HepG2 (cell line): ENCODE data around the gene BLOC1S4. TPM values are rescaled to one million over a fixed set of nuclear protein-coding genes. Genes with fewer than 3 reads are reported as not detected.

Experiments
- GTF2F1 ChIP-seq: fragments of 150-350 bp; IDR thresholded peaks from 2 replicates; pipeline ENCODE4 v1.6.1; 2014; ENCODE audit warnings: low read length
- GZF1 ChIP-seq: sonication (generic); formaldehyde crosslinking; IDR thresholded peaks from 2 replicates; pipeline ENCODE4 v1.5.1; 2020; ENCODE audit warnings: mild to moderate bottlenecking, missing genetic modification reagents
- HMG20B ChIP-seq: conservative IDR thresholded peaks from 2 replicates; pipeline ENCODE4 v1.6.1; 2016; ENCODE audit warnings: missing genetic modification reagents, missing compliant biosample characterization
- PHF8 ChIP-seq: sonication (generic); formaldehyde crosslinking; IDR thresholded peaks from 2 replicates; pipeline ENCODE4 v1.5.0; 2020; ENCODE audit warnings: missing genetic modification reagents
- SP2 ChIP-seq: sonication (generic); formaldehyde crosslinking; IDR thresholded peaks from 2 replicates; pipeline ENCODE4 v1.5.1; 2020; ENCODE audit warnings: mild to moderate bottlenecking, missing genetic modification reagents
- SYNCRIP ChIP-seq: fragments of 200-400 bp; formaldehyde crosslinking; IDR thresholded peaks from 2 replicates; pipeline ENCODE4 v1.6.1; 2018; ENCODE audit warnings: mild to moderate bottlenecking, low read depth, low read length; ENCODE audit not compliant: insufficient read depth
- XRCC5 ChIP-seq: fragments of 200-400 bp; formaldehyde crosslinking; optimal IDR thresholded peaks from 2 replicates; pipeline ENCODE3; 2017; ENCODE audit warnings: mild to moderate bottlenecking, low read length
- ZFP1 ChIP-seq: IDR thresholded peaks from 2 replicates; pipeline ENCODE4 v1.6.1; 2016
- ZHX2 ChIP-seq, 2 experiments: sonication (generic) in 1 of 2; formaldehyde crosslinking in 1 of 2; IDR thresholded peaks; 2 replicates each; pipeline versions ENCODE4 v1.6.1 to v1.9.0; 2014 to 2022; ENCODE audit warnings: antibody characterized with exemption in 1 of 2, borderline replicate concordance in 1 of 2, inconsistent platforms in 1 of 2, low read depth in 1 of 2, missing genetic modification reagents in 1 of 2
- ZKSCAN8 ChIP-seq: IDR thresholded peaks from 2 replicates; pipeline ENCODE4 v1.6.1; 2016; ENCODE audit warnings: borderline replicate concordance, missing genetic modification reagents, missing compliant biosample characterization
- ZNF142 ChIP-seq: sonication (generic); formaldehyde crosslinking; IDR thresholded peaks from 2 replicates; pipeline ENCODE4 v1.4.0; 2020; ENCODE audit warnings: missing genetic modification reagents
- ZNF17 ChIP-seq: sonication (generic); formaldehyde crosslinking; IDR thresholded peaks from 2 replicates; pipeline ENCODE4 v1.5.0; 2020; ENCODE audit warnings: mild to moderate bottlenecking, missing genetic modification reagents
- ZNF550 ChIP-seq: sonication (generic); formaldehyde crosslinking; IDR thresholded peaks from 2 replicates; pipeline ENCODE4 v1.4.0; 2020; ENCODE audit warnings: mild to moderate bottlenecking, missing genetic modification reagents, borderline replicate concordance
- ZNF558 ChIP-seq: sonication (generic); formaldehyde crosslinking; IDR thresholded peaks from 2 replicates; pipeline ENCODE4 v1.9.0; 2022; ENCODE audit warnings: mild to moderate bottlenecking, missing genetic modification reagents, borderline replicate concordance
- ZNF749 ChIP-seq: sonication (generic); formaldehyde crosslinking; IDR thresholded peaks from 2 replicates; pipeline ENCODE4 v1.8.0; 2022; ENCODE audit warnings: mild to moderate bottlenecking, missing genetic modification reagents, moderate library complexity, borderline replicate concordance
- polyA plus RNA-seq, 8 experiments: library from polyadenylated mRNA; depleted of rRNA in 3 of 8; stranded (reverse) in 7 of 8; unstranded in 1 of 8; fragments of >200 nt; fragmentation: Illumina TruSeq in 4 of 8; extraction: Trizol in 4 of 8; gene quantifications; 2 replicates each; pipeline versions ENCODE4 v1.2.1 to v1.2.3, GENCODE V29; 2011 to 2016; ENCODE audit warnings: low read depth in 4 of 8, missing spikeins in 1 of 8, mixed read lengths in 1 of 8; ENCODE audit not compliant: insufficient read depth in 1 of 8
- total RNA-seq, 5 experiments: library from RNA; depleted of rRNA; stranded (reverse); fragments of >200 nt; fragmentation: Illumina TruSeq; extraction: Trizol; gene quantifications; 2 replicates each; pipeline ENCODE4 v1.2.3, GENCODE V29; 2016; ENCODE audit warnings: low read depth in 1 of 5

Gene BLOC1S4
- total and polyA plus RNA-seq, 2 of the 13 experiments (the other 11 are each of a cell fraction or from before 2014, with no cell fraction given): 15.5 to 20.9 TPM

- no peak for TF ChIP-seq ZNF550 (CRISPR knock-in tag)
- no peak for TF ChIP-seq SP2 (CRISPR knock-in tag)
- no peak for TF ChIP-seq GTF2F1
- 0 out of 2 replicates have a peak, but pooled peaks have one; percentile 47 for TF ChIP-seq GZF1 (CRISPR knock-in tag)
- TF ChIP-seq ZFP1 (CRISPR knock-in tag): peak; percentile 82; the same call in 1 of the 2 replicates
- peak; percentile 95 for TF ChIP-seq ZKSCAN8 (CRISPR knock-in tag)
- peak; percentile 81; the same call in 1 of the 2 replicates for TF ChIP-seq ZNF749 (CRISPR knock-in tag)
- TF ChIP-seq PHF8: peak; percentile 45; the same call in 1 of the 2 replicates
- no peak for TF ChIP-seq ZNF558 (CRISPR knock-in tag)
- TF ChIP-seq HMG20B (CRISPR knock-in tag): peak; percentile 84
- TF ChIP-seq ZNF17: no peak
- TF ChIP-seq ZHX2 (IDR thresholded peaks at IDR 0.05; ENCODE audit: low read depth): no peak
- TF ChIP-seq ZHX2 (CRISPR knock-in tag; IDR thresholded peaks at IDR 0.05; ENCODE audit: borderline replicate concordance): no peak
- TF ChIP-seq ZNF142 (CRISPR knock-in tag): no peak
- peak; percentile 48 for TF ChIP-seq XRCC5
- no peak for TF ChIP-seq SYNCRIP
These were observed 39.2 kb downstream of the BLOC1S4 start (continued) for GRCh38 chr4:6755088-6755753.
